Left lung (tissue), 8 donors: ENCODE results near the gene MRNIP. TPM values are rescaled to one million over a fixed set of nuclear protein-coding genes. Genes with fewer than 3 reads are reported as not detected.

Source experiments
- microRNA-seq, 2 donors: library from miRNA; unstranded; fragments of <30 nt; microRNA quantifications; one replicate each; pipeline ENCODE4, GENCODE V29; 2019
- polyA plus RNA-seq, 6 donors: library from polyadenylated mRNA; unstranded; fragments of 120-200 nt; gene quantifications; one replicate each; pipeline ENCODE4 v1.2.1, GENCODE V29; 2013; ENCODE audit not compliant: insufficient read length in 6 of 6
- total RNA-seq, 2 donors: library from RNA; stranded (reverse); fragmentation: NEBNext Ultra II Directional; extraction: Animal tissue kit (Norgen Biotek cat#: 25700); gene quantifications; one replicate each; pipeline ENCODE4 v1.2.1, GENCODE V29; 2021
- donor health status: DM: no; HTN: yes; CAD: no.
- donor health status: DM: no; HTN: no; CAD: no.

The MRNIP gene
- total and polyA plus RNA-seq, 8 donors, result 16.9 to 55.6 (median 46.3) TPM

Small RNA genes lying within 50 kb of the gene (microRNA-seq; reads per million reads assigned to microRNA genes)
- 2.3 to 12.7 reads per million in 2 donors for gene MIR1229

Other genes with a start within 250 kb of the MRNIP start
- 100 to 1,000 TPM; 404 to 490 TPM for gene HNRNPH1, start 235.1 kb downstream of the MRNIP start, total RNA-seq
- gene HNRNPH1, start 235.1 kb downstream of the MRNIP start, polyA plus RNA-seq, result 1,000 to 10,000 TPM; 1,508 to 2,002 (median 1,795) TPM
- not detected for gene CBY3, start 177.8 kb downstream of the MRNIP start, total RNA-seq
- gene CBY3, start 177.8 kb downstream of the MRNIP start, polyA plus RNA-seq, result under 1 TPM; 0.23 to 0.82 (median 0.63) TPM
- 100 to 1,000 TPM; 577 to 872 TPM for gene CANX, start 159.8 kb downstream of the MRNIP start, total RNA-seq
- 100 to 1,000 TPM; 344 to 429 (median 404) TPM for gene CANX, start 159.8 kb downstream of the MRNIP start, polyA plus RNA-seq
- gene MAML1, start 126.0 kb downstream of the MRNIP start, total RNA-seq, result 10 to 100 TPM; 23.8 to 25.2 TPM
- gene MAML1, start 126.0 kb downstream of the MRNIP start, polyA plus RNA-seq, result 10 to 100 TPM; 43.1 to 48.1 (median 45.3) TPM
- gene LTC4S, start 64.8 kb downstream of the MRNIP start, total RNA-seq, result 10 to 100 TPM; 16.4 to 19.6 TPM
- 1 to 10 TPM; 3.0 to 6.9 (median 4.4) TPM for gene LTC4S, start 64.8 kb downstream of the MRNIP start, polyA plus RNA-seq
- 100 to 1,000 TPM; 142 to 191 TPM for gene MGAT4B, start 52.0 kb downstream of the MRNIP start, total RNA-seq
- gene MGAT4B, start 52.0 kb downstream of the MRNIP start, polyA plus RNA-seq, result 100 to 1,000 TPM in 5 of 6 donors, 10 to 100 TPM in 1; 90.5 to 113 (median 105) TPM
- 100 to 1,000 TPM; 505 to 637 TPM for gene SQSTM1, start 37.9 kb downstream of the MRNIP start, total RNA-seq
- 100 to 1,000 TPM in 1 of 6 donors, 10 to 100 TPM in 5; 78.2 to 104 (median 90.2) TPM for gene SQSTM1, start 37.9 kb downstream of the MRNIP start, polyA plus RNA-seq
- 100 to 1,000 TPM; 106 to 124 TPM for gene TBC1D9B, start 49.1 kb upstream of the MRNIP start, total RNA-seq
- gene TBC1D9B, start 49.1 kb upstream of the MRNIP start, polyA plus RNA-seq, result 100 to 1,000 TPM in 2 of 6 donors, 10 to 100 TPM in 4; 80.6 to 114 (median 91.3) TPM
- gene RNF130, start 212.9 kb upstream of the MRNIP start, total RNA-seq, result 100 to 1,000 TPM in 1 of 2 donors, 10 to 100 TPM in 1; 84.0 to 125 TPM
- gene RNF130, start 212.9 kb upstream of the MRNIP start, polyA plus RNA-seq, result 10 to 100 TPM; 61.0 to 73.2 (median 69.9) TPM